Measurements from ENCODE around the gene PTPN3. TPM values are rescaled to one million over a fixed set of nuclear protein-coding genes. Genes with fewer than 3 reads are reported as not detected.

The PTPN3 gene
- polyA plus RNA-seq, 1 donor (not counting 4 experiments of a cell fraction or from before 2014, with no cell fraction given): 19.9 TPM

- Histone ChIP-seq H2AFZ (ENCODE audit: control insufficient read depth, low read length) (no peak overlapping the region), H3K9ac (ENCODE audit: control insufficient read depth, extremely low read depth, insufficient read depth, low read length) (peak overlapping the region; percentile 29), H3K27me3 (ENCODE audit: control insufficient read depth, extremely low read depth, insufficient read depth, low read length) (no peaks in the 10 kb centered on the region), H3K4me3 (ENCODE audit: control insufficient read depth in 2 of 3, extremely low read depth in 1 of 3, insufficient read depth in 2 of 3, low read depth in 1 of 3, low read length in 3 of 3) (no peak overlapping the region), H3K9me1 (ENCODE audit: control insufficient read depth, extremely low read depth, insufficient read depth, low read length) (no peaks in the 10 kb centered on the region), H3K4me2 (ENCODE audit: control insufficient read depth, extremely low read depth, insufficient read depth, low read depth, low read length) (no peak overlapping the region), H3K79me2 (ENCODE audit: control insufficient read depth, insufficient read depth, low read length) (no peaks in the 10 kb centered on the region), H4K20me1 (ENCODE audit: control insufficient read depth, extremely low read depth, insufficient read depth, low read length) (no peaks in the 10 kb centered on the region), H3K36me3 (ENCODE audit: control insufficient read depth in 2 of 2, extremely low read depth in 1 of 2, insufficient read depth in 2 of 2, low read length in 2 of 2) (peaks cover 15 to 44% of the 10 kb centered on the region in 2 experiments), H3K4me1 (ENCODE audit: control insufficient read depth, extremely low read depth, insufficient read depth, low read length) (peaks cover 22% of the 10 kb centered on the region), H3K9me3 (ENCODE audit: control insufficient read depth, low read depth, low read length) (no peaks in the 10 kb centered on the region), H3K27ac (ENCODE audit: control insufficient read depth, insufficient read depth, low read length) (peak overlapping the region; percentile 86)
- TF ChIP-seq CTCF (optimal IDR thresholded peaks at IDR 0.05 in 1 of 3, IDR thresholded peaks at IDR 0.05 in 1 of 3, conservative IDR thresholded peaks at IDR 0.05 in 1 of 3; ENCODE audit: extremely low read depth in 1 of 3, insufficient read depth in 2 of 3, low read length in 3 of 3): peak; percentile 70 to 93 (median 81)
- TF ChIP-seq EZH2 (IDR thresholded peaks at IDR 0.05; ENCODE audit: low read length): no peak
- DNase-seq (ENCODE audit: low read depth, low spot score) (peak; percentile 50), FAIRE-seq (peak; percentile 91)
- dilution Hi-C loops (cut with MboI; ENCODE audit: extremely low pct_ligation_motif_present, low sequenced_read_pairs): no loop called here
These were observed 57.3 kb downstream of the PTPN3 start for GRCh38 chr9:109440797-109441287.

GRCh38 chr9:109440117-109440515, 58.0 kb downstream of the PTPN3 start:
- Histone ChIP-seq H3K9me3 (ENCODE audit: control insufficient read depth, low read depth, low read length) (no peaks in the 10 kb centered on the region), H3K4me3 (ENCODE audit: control insufficient read depth in 2 of 3, extremely low read depth in 1 of 3, insufficient read depth in 2 of 3, low read depth in 1 of 3, low read length in 3 of 3) (no peak overlapping the region), H4K20me1 (ENCODE audit: control insufficient read depth, extremely low read depth, insufficient read depth, low read length) (no peaks in the 10 kb centered on the region), H3K4me1 (ENCODE audit: control insufficient read depth, extremely low read depth, insufficient read depth, low read length) (peaks cover 22% of the 10 kb centered on the region), H3K9ac (ENCODE audit: control insufficient read depth, extremely low read depth, insufficient read depth, low read length) (no peak overlapping the region), H3K79me2 (ENCODE audit: control insufficient read depth, insufficient read depth, low read length) (no peaks in the 10 kb centered on the region), H3K9me1 (ENCODE audit: control insufficient read depth, extremely low read depth, insufficient read depth, low read length) (no peaks in the 10 kb centered on the region), H3K27me3 (ENCODE audit: control insufficient read depth, extremely low read depth, insufficient read depth, low read length) (no peaks in the 10 kb centered on the region), H3K27ac (ENCODE audit: control insufficient read depth, insufficient read depth, low read length) (peak overlapping the region; percentile 86), H3K36me3 (ENCODE audit: control insufficient read depth in 2 of 2, extremely low read depth in 1 of 2, insufficient read depth in 2 of 2, low read length in 2 of 2) (peaks cover 19 to 44% of the 10 kb centered on the region in 2 experiments), H2AFZ (ENCODE audit: control insufficient read depth, low read length) (no peak overlapping the region), H3K4me2 (ENCODE audit: control insufficient read depth, extremely low read depth, insufficient read depth, low read depth, low read length) (no peak overlapping the region)
- FAIRE-seq (no peak), DNase-seq (ENCODE audit: low read depth, low spot score) (no peak)
- dilution Hi-C loops (cut with MboI; ENCODE audit: extremely low pct_ligation_motif_present, low sequenced_read_pairs): no loop called here
- TF ChIP-seq CTCF (optimal IDR thresholded peaks at IDR 0.05 in 1 of 3, IDR thresholded peaks at IDR 0.05 in 1 of 3, conservative IDR thresholded peaks at IDR 0.05 in 1 of 3; ENCODE audit: extremely low read depth in 1 of 3, insufficient read depth in 2 of 3, low read length in 3 of 3) (no peak), EZH2 (IDR thresholded peaks at IDR 0.05; ENCODE audit: low read length) (no peak)
